Mesothelial cell of epicardium (in vitro differentiated cells): ENCODE measurements around the gene MVB12A. TPM values are rescaled to one million over a fixed set of nuclear protein-coding genes. Genes with fewer than 3 reads are reported as not detected.

Experiments
- DNase-seq, 2 experiments: peaks; one replicate each; pipeline ENCODE4 v3.0.0; 2021; ENCODE audit warnings: low spot score in 2 of 2; ENCODE audit not compliant: unreplicated experiment in 2 of 2
- H3K27ac Mint-ChIP-seq: 2 replicates; pipeline ENCODE4 v1.8.0; 2021; ENCODE audit warnings: mixed read lengths
- H3K27me3 Mint-ChIP-seq: 2 replicates; pipeline ENCODE4 v1.8.0; 2021; ENCODE audit warnings: low read depth, mixed read lengths
- H3K36me3 Mint-ChIP-seq: 2 replicates; pipeline ENCODE4 v1.8.0; 2021; ENCODE audit warnings: mixed read lengths
- H3K4me1 Mint-ChIP-seq: 2 replicates; pipeline ENCODE4 v1.8.0; 2021; ENCODE audit warnings: mixed read lengths
- H3K4me3 Mint-ChIP-seq: 2 replicates; pipeline ENCODE4 v1.8.0; 2021; ENCODE audit warnings: mild to moderate bottlenecking, moderate library complexity, mixed read lengths
- H3K9me3 Mint-ChIP-seq: 2 replicates; pipeline ENCODE4 v1.8.0; 2021; ENCODE audit warnings: mixed read lengths
- CTCF ChIP-seq: fragments of 200-600 bp; sonication (generic); IDR thresholded peaks from one replicate; pipeline ENCODE4 v1.5.0; 2021; ENCODE audit warnings: antibody characterized with exemption; ENCODE audit not compliant: unreplicated experiment
- total RNA-seq: library from RNA; stranded (reverse); gene quantifications from 3 replicates; pipeline ENCODE4 v1.2.1, GENCODE V29; 2021

MVB12A gene
- total RNA-seq: 53.5 to 57.2 TPM (median 54.5 TPM) in 3 replicates

GRCh38 chr19:17419621-17420474 is at the start of gene MVB12A:
MVB12A (plus strand) TSS chr19:17420047; CDS start chr19:17420136, 89 bp downstream.
- no peak for TF ChIP-seq CTCF
- H3K36me3 Mint-ChIP-seq: peaks cover 3% of the 10 kb centered on the region
- peak within 1 kb of the TSS; percentile 84 for H3K4me3 Mint-ChIP-seq
- peak within 1 kb of the TSS; percentile 97 for H3K27ac Mint-ChIP-seq
- H3K4me1 Mint-ChIP-seq: peaks cover 27% of the 10 kb centered on the region
- H3K9me3 Mint-ChIP-seq: no peaks in the 10 kb centered on the region
- H3K27me3 Mint-ChIP-seq: no peaks in the 10 kb centered on the region
- DNase-seq: peak; percentile 94 to 95

GRCh38 chr19:17376935-17377600 is 42.8 kb upstream of the MVB12A start, which contains the start of gene PLVAP:
PLVAP (minus strand) TSS chr19:17377342; CDS start chr19:17377288, 54 bp downstream.
- H3K27ac Mint-ChIP-seq: no peak within 1 kb of the TSS
- no peak for DNase-seq
- H3K4me1 Mint-ChIP-seq: peaks cover 5% of the 10 kb centered on the region
- H3K36me3 Mint-ChIP-seq: no peaks in the 10 kb centered on the region
- peaks cover 6% of the 10 kb centered on the region for H3K9me3 Mint-ChIP-seq
- TF ChIP-seq CTCF: no peak
- H3K27me3 Mint-ChIP-seq: no peaks in the 10 kb centered on the region
- H3K4me3 Mint-ChIP-seq: no peak within 1 kb of the TSS

GRCh38 chr19:17378271-17378670 is 41.6 kb upstream of the MVB12A start:
- no peaks in the 10 kb centered on the region for H3K27me3 Mint-ChIP-seq
- DNase-seq: no peak
- H3K36me3 Mint-ChIP-seq: no peaks in the 10 kb centered on the region
- H3K4me3 Mint-ChIP-seq: no peak overlapping the region
- H3K27ac Mint-ChIP-seq: no peak overlapping the region
- TF ChIP-seq CTCF: no peak
- peaks cover 10% of the 10 kb centered on the region for H3K4me1 Mint-ChIP-seq
- H3K9me3 Mint-ChIP-seq: peaks cover 6% of the 10 kb centered on the region

GRCh38 chr19:17379221-17379631 is 40.6 kb upstream of the MVB12A start:
- no peak overlapping the region for H3K27ac Mint-ChIP-seq
- peaks cover 6% of the 10 kb centered on the region for H3K9me3 Mint-ChIP-seq
- no peak for DNase-seq

More at GRCh38 chr19:17379221-17379631, 40.6 kb upstream of the MVB12A start:
- Mint-ChIP-seq H3K4me3 (no peak overlapping the region), H3K27me3 (no peaks in the 10 kb centered on the region), H3K36me3 (no peaks in the 10 kb centered on the region), H3K4me1 (peaks cover 10% of the 10 kb centered on the region)
- TF ChIP-seq CTCF: no peak
